GM23338 (cell line): ENCODE results near the gene ILDR2.

Source experiments
- EZH2 ChIP-seq: fragments of 200-600 bp; sonication (generic); IDR thresholded peaks from one replicate; pipeline ENCODE4 v1.8.0; 2017; ENCODE audit warnings: antibody characterized with exemption, mild to moderate bottlenecking, low read depth; ENCODE audit not compliant: unreplicated experiment
- EZH2phosphoT487 ChIP-seq: fragments of 200-600 bp; sonication (generic); IDR thresholded peaks from one replicate; pipeline ENCODE4 v1.8.1; 2018; ENCODE audit warnings: antibody characterized with exemption; ENCODE audit not compliant: unreplicated experiment
- TF ChIP-seq, protein P1 (sequence below), 2 experiments: fragments of 200-600 bp in 1 of 2; sonication (generic) in 1 of 2; conservative IDR thresholded peaks; 2 replicates each; pipeline versions ENCODE4 v1.5.1 to v1.6.1; 2016 to 2017; ENCODE audit warnings: antibody characterized with exemption in 2 of 2, low read depth in 2 of 2, mild to moderate bottlenecking in 2 of 2, moderate library complexity in 1 of 2
- TF ChIP-seq, protein P2 (sequence below): IDR thresholded peaks from one replicate; pipeline ENCODE4 v1.6.1; 2018; ENCODE audit warnings: antibody characterized with exemption; ENCODE audit not compliant: unreplicated experiment
- TF ChIP-seq, protein P3 (sequence below): IDR thresholded peaks from 2 replicates; pipeline ENCODE4 v1.6.1; 2016; ENCODE audit warnings: antibody characterized with exemption

DNA sequence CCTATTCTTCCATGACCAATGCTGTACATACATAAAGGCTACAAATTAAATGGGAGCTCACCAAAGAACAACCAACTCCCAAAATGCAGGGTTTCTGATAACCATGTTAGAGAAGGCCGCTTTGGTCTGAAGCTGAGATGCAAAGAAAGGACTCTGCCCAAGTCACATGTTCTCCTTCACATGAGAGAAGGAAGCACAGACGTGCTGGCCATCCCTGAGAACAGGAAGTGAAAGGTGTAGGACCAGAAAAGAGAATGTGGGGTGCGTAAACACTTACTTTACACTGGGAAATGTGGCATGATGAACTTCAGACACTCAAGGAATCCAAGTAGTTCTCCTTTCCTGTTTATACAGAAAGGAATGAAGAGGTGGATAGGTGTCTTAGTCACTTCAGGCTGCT lies 67.6 kb downstream of the ILDR2 start:
- TF ChIP-seq, protein P1, sequence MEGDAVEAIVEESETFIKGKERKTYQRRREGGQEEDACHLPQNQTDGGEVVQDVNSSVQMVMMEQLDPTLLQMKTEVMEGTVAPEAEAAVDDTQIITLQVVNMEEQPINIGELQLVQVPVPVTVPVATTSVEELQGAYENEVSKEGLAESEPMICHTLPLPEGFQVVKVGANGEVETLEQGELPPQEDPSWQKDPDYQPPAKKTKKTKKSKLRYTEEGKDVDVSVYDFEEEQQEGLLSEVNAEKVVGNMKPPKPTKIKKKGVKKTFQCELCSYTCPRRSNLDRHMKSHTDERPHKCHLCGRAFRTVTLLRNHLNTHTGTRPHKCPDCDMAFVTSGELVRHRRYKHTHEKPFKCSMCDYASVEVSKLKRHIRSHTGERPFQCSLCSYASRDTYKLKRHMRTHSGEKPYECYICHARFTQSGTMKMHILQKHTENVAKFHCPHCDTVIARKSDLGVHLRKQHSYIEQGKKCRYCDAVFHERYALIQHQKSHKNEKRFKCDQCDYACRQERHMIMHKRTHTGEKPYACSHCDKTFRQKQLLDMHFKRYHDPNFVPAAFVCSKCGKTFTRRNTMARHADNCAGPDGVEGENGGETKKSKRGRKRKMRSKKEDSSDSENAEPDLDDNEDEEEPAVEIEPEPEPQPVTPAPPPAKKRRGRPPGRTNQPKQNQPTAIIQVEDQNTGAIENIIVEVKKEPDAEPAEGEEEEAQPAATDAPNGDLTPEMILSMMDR (conservative IDR thresholded peaks at IDR 0.05; ENCODE audit: low read depth in 2 of 2), result no peak
- TF ChIP-seq EZH2, result no peak
- TF ChIP-seq EZH2phosphoT487, result no peak
- TF ChIP-seq, protein P2, sequence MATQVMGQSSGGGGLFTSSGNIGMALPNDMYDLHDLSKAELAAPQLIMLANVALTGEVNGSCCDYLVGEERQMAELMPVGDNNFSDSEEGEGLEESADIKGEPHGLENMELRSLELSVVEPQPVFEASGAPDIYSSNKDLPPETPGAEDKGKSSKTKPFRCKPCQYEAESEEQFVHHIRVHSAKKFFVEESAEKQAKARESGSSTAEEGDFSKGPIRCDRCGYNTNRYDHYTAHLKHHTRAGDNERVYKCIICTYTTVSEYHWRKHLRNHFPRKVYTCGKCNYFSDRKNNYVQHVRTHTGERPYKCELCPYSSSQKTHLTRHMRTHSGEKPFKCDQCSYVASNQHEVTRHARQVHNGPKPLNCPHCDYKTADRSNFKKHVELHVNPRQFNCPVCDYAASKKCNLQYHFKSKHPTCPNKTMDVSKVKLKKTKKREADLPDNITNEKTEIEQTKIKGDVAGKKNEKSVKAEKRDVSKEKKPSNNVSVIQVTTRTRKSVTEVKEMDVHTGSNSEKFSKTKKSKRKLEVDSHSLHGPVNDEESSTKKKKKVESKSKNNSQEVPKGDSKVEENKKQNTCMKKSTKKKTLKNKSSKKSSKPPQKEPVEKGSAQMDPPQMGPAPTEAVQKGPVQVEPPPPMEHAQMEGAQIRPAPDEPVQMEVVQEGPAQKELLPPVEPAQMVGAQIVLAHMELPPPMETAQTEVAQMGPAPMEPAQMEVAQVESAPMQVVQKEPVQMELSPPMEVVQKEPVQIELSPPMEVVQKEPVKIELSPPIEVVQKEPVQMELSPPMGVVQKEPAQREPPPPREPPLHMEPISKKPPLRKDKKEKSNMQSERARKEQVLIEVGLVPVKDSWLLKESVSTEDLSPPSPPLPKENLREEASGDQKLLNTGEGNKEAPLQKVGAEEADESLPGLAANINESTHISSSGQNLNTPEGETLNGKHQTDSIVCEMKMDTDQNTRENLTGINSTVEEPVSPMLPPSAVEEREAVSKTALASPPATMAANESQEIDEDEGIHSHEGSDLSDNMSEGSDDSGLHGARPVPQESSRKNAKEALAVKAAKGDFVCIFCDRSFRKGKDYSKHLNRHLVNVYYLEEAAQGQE, result no peak
- TF ChIP-seq, protein P3, sequence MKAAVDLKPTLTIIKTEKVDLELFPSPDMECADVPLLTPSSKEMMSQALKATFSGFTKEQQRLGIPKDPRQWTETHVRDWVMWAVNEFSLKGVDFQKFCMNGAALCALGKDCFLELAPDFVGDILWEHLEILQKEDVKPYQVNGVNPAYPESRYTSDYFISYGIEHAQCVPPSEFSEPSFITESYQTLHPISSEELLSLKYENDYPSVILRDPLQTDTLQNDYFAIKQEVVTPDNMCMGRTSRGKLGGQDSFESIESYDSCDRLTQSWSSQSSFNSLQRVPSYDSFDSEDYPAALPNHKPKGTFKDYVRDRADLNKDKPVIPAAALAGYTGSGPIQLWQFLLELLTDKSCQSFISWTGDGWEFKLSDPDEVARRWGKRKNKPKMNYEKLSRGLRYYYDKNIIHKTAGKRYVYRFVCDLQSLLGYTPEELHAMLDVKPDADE, result no peak
